OCI-LY7 (cell line): ENCODE data around the gene TBC1D32. TPM values are rescaled to one million over a fixed set of nuclear protein-coding genes. Genes with fewer than 3 reads are reported as not detected.

Experiments used
- BruUV-seq: library from RNA; stranded (reverse); fragments of 400-500 nt; replicated peaks from 2 replicates; lab custom pipeline; 2021; lab: Mats Ljungman, UMichigan
- CTCF ChIA-PET: fragments of 300-600 bp; sonication (Branson Sonifier 250); formaldehyde crosslinking; loops from one replicate; lab custom pipeline; 2022; ENCODE audit warnings: antibody characterized with exemption; ENCODE audit not compliant: unreplicated experiment; lab: Charles Lee
- POLR2A ChIA-PET: fragments of 300-600 bp; sonication (Branson Sonifier 250); formaldehyde crosslinking; loops from one replicate; lab custom pipeline; 2022; ENCODE audit warnings: antibody characterized with exemption; lab: Charles Lee
- DNase-seq: peaks from one replicate; pipeline ENCODE4 v3.0.0-alpha.2; 2015; ENCODE audit warnings: low spot score
- H2AFZ ChIP-seq: fragments of 200-600 bp; sonication (generic), shearing (Covaris generic); 2 replicates; pipeline ENCODE4 v1.6.1; 2014; ENCODE audit warnings: mild to moderate bottlenecking, antibody characterized with exemption, low read length, moderate library complexity
- H3K27ac ChIP-seq: fragments of 200-600 bp; sonication (generic); 2 replicates; pipeline ENCODE4 v1.5.1; 2014; ENCODE audit warnings: mixed run types, low read depth, mild to moderate bottlenecking, moderate library complexity, low read length, inconsistent platforms; ENCODE audit not compliant: poor library complexity, severe bottlenecking
- H3K36me3 ChIP-seq: fragments of 200-600 bp; sonication (generic); 2 replicates; pipeline ENCODE4 v1.6.1; 2014; ENCODE audit warnings: mild to moderate bottlenecking, antibody characterized with exemption, low read length, moderate library complexity, mixed read lengths; ENCODE audit not compliant: insufficient read depth
- H3K4me1 ChIP-seq: fragments of 200-600 bp; sonication (generic); 2 replicates; pipeline ENCODE4 v1.5.1; 2014; ENCODE audit warnings: mild to moderate bottlenecking, low read length; ENCODE audit not compliant: insufficient read depth, poor library complexity, severe bottlenecking
- H3K4me2 ChIP-seq: fragments of 200-600 bp; sonication (generic); 2 replicates; pipeline ENCODE4 v1.6.1; 2014; ENCODE audit warnings: mild to moderate bottlenecking, low read length
- H3K4me3 ChIP-seq: fragments of 200-600 bp; sonication (generic); 2 replicates; pipeline ENCODE4 v1.5.1; 2014; ENCODE audit warnings: mild to moderate bottlenecking, low read depth, low read length; ENCODE audit not compliant: poor library complexity, severe bottlenecking
- H3K79me2 ChIP-seq: fragments of 200-600 bp; sonication (generic); 2 replicates; pipeline ENCODE4 v1.6.1; 2016; ENCODE audit warnings: low read depth, mild to moderate bottlenecking, low read length, moderate library complexity, mixed read lengths; ENCODE audit not compliant: insufficient read depth
- H3K9me2 ChIP-seq: fragments of 200-600 bp; sonication (generic); 2 replicates; pipeline ENCODE4 v1.6.1; 2016; ENCODE audit warnings: mild to moderate bottlenecking, low read length, mixed read lengths; ENCODE audit not compliant: insufficient read depth
- H3K9me3 ChIP-seq: fragments of 200-600 bp; sonication (generic); 2 replicates; pipeline ENCODE4 v1.6.1; 2014; ENCODE audit warnings: mild to moderate bottlenecking, mixed run types, low read length, mixed read lengths
- H4K20me1 ChIP-seq: fragments of 200-600 bp; sonication (generic); 2 replicates; pipeline ENCODE4 v1.6.1; 2014; ENCODE audit warnings: mild to moderate bottlenecking, antibody characterized with exemption, low read length, moderate library complexity, mixed read lengths; ENCODE audit not compliant: insufficient read depth
- EZH2phosphoT487 ChIP-seq: fragments of 200-600 bp; sonication (generic); IDR thresholded peaks from 2 replicates; pipeline ENCODE4 v1.6.1; 2018; ENCODE audit warnings: low read depth, borderline replicate concordance, mild to moderate bottlenecking, mixed run types, antibody characterized with exemption, low read length, moderate library complexity, mixed read lengths
- intact Hi-C: fragments of 100-400 bp; cut with micrococcal nuclease; formaldehyde crosslinking; loops from one replicate; pipeline ENCODE4 v1.10.0; 2022; ENCODE audit not compliant: unreplicated experiment
- total RNA-seq, 2 experiments: library from RNA; depleted of rRNA in 1 of 2; stranded (reverse); fragments of >200 nt in 1 of 2; shearing (Covaris generic) in 1 of 2; gene quantifications; 2 replicates each; pipeline ENCODE4 v1.2.3, GENCODE V29; 2014 to 2022
- TF ChIP-seq, protein P1 (sequence below): fragments of 200-600 bp; sonication (generic); conservative IDR thresholded peaks from 2 replicates; pipeline ENCODE4 v1.5.1; 2014; ENCODE audit warnings: mild to moderate bottlenecking, antibody characterized with exemption, low read length, moderate library complexity, mixed read lengths

Gene TBC1D32
- total RNA-seq, 2 experiments from 2014 or later, result 3.8 to 5.1 TPM

GRCh38 chr6:121365536-121366521 lies 31.5 kb upstream of the TBC1D32 start:
- H3K4me1 ChIP-seq, result no peaks in the 10 kb centered on the region
- no peak overlapping the region for H2AFZ ChIP-seq
- intact Hi-C loops, result no loop called here
- TF ChIP-seq EZH2phosphoT487, result no peak
- TF ChIP-seq, protein P1, sequence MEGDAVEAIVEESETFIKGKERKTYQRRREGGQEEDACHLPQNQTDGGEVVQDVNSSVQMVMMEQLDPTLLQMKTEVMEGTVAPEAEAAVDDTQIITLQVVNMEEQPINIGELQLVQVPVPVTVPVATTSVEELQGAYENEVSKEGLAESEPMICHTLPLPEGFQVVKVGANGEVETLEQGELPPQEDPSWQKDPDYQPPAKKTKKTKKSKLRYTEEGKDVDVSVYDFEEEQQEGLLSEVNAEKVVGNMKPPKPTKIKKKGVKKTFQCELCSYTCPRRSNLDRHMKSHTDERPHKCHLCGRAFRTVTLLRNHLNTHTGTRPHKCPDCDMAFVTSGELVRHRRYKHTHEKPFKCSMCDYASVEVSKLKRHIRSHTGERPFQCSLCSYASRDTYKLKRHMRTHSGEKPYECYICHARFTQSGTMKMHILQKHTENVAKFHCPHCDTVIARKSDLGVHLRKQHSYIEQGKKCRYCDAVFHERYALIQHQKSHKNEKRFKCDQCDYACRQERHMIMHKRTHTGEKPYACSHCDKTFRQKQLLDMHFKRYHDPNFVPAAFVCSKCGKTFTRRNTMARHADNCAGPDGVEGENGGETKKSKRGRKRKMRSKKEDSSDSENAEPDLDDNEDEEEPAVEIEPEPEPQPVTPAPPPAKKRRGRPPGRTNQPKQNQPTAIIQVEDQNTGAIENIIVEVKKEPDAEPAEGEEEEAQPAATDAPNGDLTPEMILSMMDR, result no peak
- no peaks in the 10 kb centered on the region for H3K9me3 ChIP-seq
- no peaks in the 10 kb centered on the region for H3K9me2 ChIP-seq
- no peak overlapping the region for H3K4me3 ChIP-seq
- H3K4me2 ChIP-seq, result no peak overlapping the region
- H3K79me2 ChIP-seq, result no peaks in the 10 kb centered on the region
- no peaks in the 10 kb centered on the region for H3K36me3 ChIP-seq
- POLR2A ChIA-PET, result no interaction called here
- H4K20me1 ChIP-seq, result no peaks in the 10 kb centered on the region
- CTCF ChIA-PET, result no interaction called here
- no peak for DNase-seq
- no peak overlapping the region for H3K27ac ChIP-seq
- no TSS peak for BruUV-seq

DNA sequence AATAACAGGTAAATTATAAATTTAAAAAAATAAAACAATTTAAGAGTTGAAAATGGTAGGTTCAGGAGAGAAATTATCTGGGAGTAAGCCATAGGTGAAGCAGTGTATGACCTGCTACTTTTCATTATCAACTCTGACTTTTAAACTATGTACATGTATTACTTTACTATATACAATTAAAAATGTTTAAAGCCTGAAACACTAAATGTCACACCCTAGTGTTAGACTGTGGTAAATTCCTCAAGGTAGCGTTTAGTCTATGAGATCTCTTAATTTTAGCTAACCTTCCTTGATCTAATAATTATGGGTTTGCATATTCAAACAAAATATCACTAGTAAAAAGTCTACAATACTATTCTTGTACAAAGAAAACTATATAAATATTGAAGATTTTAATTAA lies 22.3 kb upstream of the TBC1D32 start:
- Histone ChIP-seq H3K4me3 (no peak overlapping the region), H3K9me2 (no peaks in the 10 kb centered on the region), H4K20me1 (no peaks in the 10 kb centered on the region; the same call in 1 of the 2 replicates), H3K4me1 (no peaks in the 10 kb centered on the region), H3K4me2 (no peak overlapping the region), H2AFZ (no peak overlapping the region), H3K27ac (no peak overlapping the region), H3K36me3 (no peaks in the 10 kb centered on the region), H3K9me3 (no peaks in the 10 kb centered on the region), H3K79me2 (no peaks in the 10 kb centered on the region)
- POLR2A ChIA-PET, result no interaction called here
- DNase-seq, result no peak
- CTCF ChIA-PET, result no interaction called here
- BruUV-seq, result no TSS peak
- TF ChIP-seq, protein P1, result peak; percentile 49
- TF ChIP-seq EZH2phosphoT487, result no peak
- intact Hi-C loops, result no loop called here

DNA sequence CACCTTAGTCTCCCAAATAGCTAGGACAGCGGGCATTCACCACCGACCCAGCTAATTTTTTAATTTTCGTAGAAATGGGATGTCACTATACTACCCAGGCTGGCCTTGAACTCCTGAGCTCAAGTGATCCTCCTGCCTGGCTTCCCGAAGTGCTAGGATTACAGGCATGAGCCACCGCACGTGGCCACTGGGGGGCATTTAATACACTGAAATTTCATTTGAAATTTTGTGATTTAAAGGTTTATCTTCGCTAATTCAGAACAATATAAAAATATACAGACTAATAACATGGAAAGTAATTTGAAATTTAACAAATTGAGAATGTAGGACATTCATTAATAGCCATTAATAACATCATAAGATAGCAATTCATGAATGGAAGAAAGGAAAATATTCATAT lies 20.5 kb upstream of the TBC1D32 start:
- Histone ChIP-seq H3K4me2 (no peak overlapping the region), H3K9me2 (no peaks in the 10 kb centered on the region), H3K4me1 (no peaks in the 10 kb centered on the region), H3K9me3 (no peaks in the 10 kb centered on the region), H3K36me3 (no peaks in the 10 kb centered on the region), H4K20me1 (no peaks in the 10 kb centered on the region; the same call in 1 of the 2 replicates), H2AFZ (no peak overlapping the region), H3K27ac (no peak overlapping the region), H3K79me2 (no peaks in the 10 kb centered on the region), H3K4me3 (no peak overlapping the region)
- ChIA-PET CTCF (no interaction called here), POLR2A (interaction anchor here (1.2 kb wide), 1 partner anchor 9 kb away, joined by 3 read pairs; no protein-coding TSS in a partner anchor)
- TF ChIP-seq, protein P1, result peak; percentile 68
- TF ChIP-seq EZH2phosphoT487, result no peak
- no peak for DNase-seq
- BruUV-seq, result no TSS peak
- intact Hi-C loops, result no loop called here
